Measurements from ENCODE around the gene PSD2.

Gene PSD2

GRCh38 chr5:139808481-139809330 lies 13.1 kb downstream of the PSD2 start:
- TF ChIP-seq CTCF (conservative IDR thresholded peaks at IDR 0.05; ENCODE audit: low read depth), result no peak
- ChIA-PET CTCF (interaction anchor here (5.1 kb wide), 1 partner anchor 160 kb away, joined by 24 read pairs; no protein-coding TSS in a partner anchor), POLR2A (ENCODE audit: low non-redundant PET) (no interaction called here)
- H3K27ac ChIP-seq, result no peak overlapping the region
- peak; percentile 61 for DNase-seq (ENCODE audit: low spot score)

GRCh38 chr5:139809331-139809810 lies 13.8 kb downstream of the PSD2 start:
- no peak for DNase-seq (ENCODE audit: low spot score)
- TF ChIP-seq CTCF (conservative IDR thresholded peaks at IDR 0.05; ENCODE audit: low read depth), result no peak
- H3K27ac ChIP-seq, result no peak overlapping the region
- ChIA-PET POLR2A (ENCODE audit: low non-redundant PET) (no interaction called here), CTCF (interaction anchor here (0.7 to 5.1 kb wide), 3 partner anchors 22 to 159 kb away, joined by 4 to 24 read pairs (median 5); no protein-coding TSS in a partner anchor)

GRCh38 chr5:139810341-139811273 lies 15.0 kb downstream of the PSD2 start:
- CTCF ChIA-PET, result interaction anchor here (0.6 to 2.2 kb wide), 5 partner anchors 22 to 158 kb away, joined by 3 to 8 read pairs (median 4); no protein-coding TSS in a partner anchor
- TF ChIP-seq CTCF (conservative IDR thresholded peaks at IDR 0.05; ENCODE audit: low read depth), result no peak
- H3K27ac ChIP-seq, result no peak overlapping the region
- POLR2A ChIA-PET (ENCODE audit: low non-redundant PET), result no interaction called here
- no peak for DNase-seq (ENCODE audit: low spot score)

GRCh38 chr5:139811274-139811607 lies 15.6 kb downstream of the PSD2 start:
- TF ChIP-seq CTCF (conservative IDR thresholded peaks at IDR 0.05; ENCODE audit: low read depth), result no peak
- no peak overlapping the region for H3K27ac ChIP-seq
- CTCF ChIA-PET, result interaction anchor here (2.2 kb wide), 1 partner anchor 157 kb away, joined by 8 read pairs; no protein-coding TSS in a partner anchor
- POLR2A ChIA-PET (ENCODE audit: low non-redundant PET), result no interaction called here
- no peak for DNase-seq (ENCODE audit: low spot score)

- H3K27ac ChIP-seq, result no peak overlapping the region
- POLR2A ChIA-PET (ENCODE audit: low non-redundant PET), result no interaction called here
- CTCF ChIA-PET, result interaction anchor here (1.4 to 2.2 kb wide), 2 partner anchors 25 to 156 kb away, joined by 3 to 8 read pairs; no protein-coding TSS in a partner anchor
- DNase-seq (ENCODE audit: low spot score), result no peak
- TF ChIP-seq CTCF (conservative IDR thresholded peaks at IDR 0.05; ENCODE audit: low read depth), result no peak
Measured at GRCh38 chr5:139812323-139812722, 16.7 kb downstream of the PSD2 start.
